NCI-H2081 treated with DMSO at 0.1 percent for 48 hours (cell line): ENCODE data around the gene TMEM45A.
"Not testable (repeated sequence)": the region's sequence is repeated elsewhere in the genome, so short reads cannot be mapped to it uniquely, and the experiment has no call there.

Source experiments
- DNase-seq: peaks from one replicate; lab custom pipeline; 2025; lab: John Stamatoyannopoulos, UW

The TMEM45A gene

DNA sequence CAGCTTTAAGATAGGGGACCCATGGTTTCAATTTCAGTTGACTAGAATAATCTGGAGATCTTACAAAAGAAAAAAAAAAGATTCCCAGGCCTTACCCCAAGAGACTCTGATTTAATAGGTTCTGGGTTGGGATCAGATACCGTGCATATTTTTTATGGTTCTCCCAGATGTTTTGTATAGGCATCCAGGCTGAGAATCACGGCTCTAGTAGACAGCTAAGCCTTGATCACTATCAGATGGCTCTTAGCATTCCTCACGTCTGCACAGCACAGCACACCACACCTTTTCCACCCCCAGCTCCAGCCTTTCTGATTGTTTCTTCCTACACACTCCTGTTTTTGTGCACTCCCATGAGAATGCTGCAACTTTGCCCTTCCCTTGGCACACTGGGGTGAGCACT lies 40.8 kb downstream of the TMEM45A start:
- DNase-seq, result no peak

DNA sequence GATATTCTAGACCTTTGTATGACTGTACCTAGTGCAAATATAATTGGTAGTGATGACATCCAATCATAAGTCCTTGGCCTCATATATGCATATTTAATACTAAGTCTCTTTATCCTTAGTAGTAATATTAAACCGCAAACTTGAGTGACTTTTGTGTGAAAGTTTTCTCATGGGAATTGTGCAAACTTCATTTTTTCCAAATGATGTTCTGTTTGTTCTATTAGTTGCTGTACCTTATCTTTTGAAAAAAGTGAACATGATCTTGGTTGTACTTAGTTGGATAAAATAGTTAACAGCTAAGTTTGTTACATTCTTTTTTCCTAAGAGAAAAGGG lies 43.2 kb downstream of the TMEM45A start:
- no peak for DNase-seq

DNA sequence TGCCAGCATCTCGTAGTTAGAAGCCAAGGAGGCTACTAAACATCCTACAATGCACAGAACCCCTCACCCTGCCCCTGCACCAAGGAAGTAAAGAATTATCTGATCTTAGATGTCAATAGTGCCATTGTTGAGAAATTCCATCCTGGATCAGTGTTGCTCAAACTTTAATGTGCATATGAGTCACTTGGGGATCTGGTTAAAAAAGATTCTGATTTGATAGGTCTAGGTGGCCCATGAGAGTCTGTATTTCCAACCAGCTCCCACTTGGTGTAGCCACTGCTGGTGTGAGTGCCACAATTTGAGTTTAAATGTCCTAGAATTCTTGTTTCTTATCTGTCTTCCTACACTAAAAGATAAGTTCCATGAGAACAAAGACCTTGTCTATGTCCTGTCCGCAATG lies 43.7 kb downstream of the TMEM45A start:
- no peak for DNase-seq

DNA sequence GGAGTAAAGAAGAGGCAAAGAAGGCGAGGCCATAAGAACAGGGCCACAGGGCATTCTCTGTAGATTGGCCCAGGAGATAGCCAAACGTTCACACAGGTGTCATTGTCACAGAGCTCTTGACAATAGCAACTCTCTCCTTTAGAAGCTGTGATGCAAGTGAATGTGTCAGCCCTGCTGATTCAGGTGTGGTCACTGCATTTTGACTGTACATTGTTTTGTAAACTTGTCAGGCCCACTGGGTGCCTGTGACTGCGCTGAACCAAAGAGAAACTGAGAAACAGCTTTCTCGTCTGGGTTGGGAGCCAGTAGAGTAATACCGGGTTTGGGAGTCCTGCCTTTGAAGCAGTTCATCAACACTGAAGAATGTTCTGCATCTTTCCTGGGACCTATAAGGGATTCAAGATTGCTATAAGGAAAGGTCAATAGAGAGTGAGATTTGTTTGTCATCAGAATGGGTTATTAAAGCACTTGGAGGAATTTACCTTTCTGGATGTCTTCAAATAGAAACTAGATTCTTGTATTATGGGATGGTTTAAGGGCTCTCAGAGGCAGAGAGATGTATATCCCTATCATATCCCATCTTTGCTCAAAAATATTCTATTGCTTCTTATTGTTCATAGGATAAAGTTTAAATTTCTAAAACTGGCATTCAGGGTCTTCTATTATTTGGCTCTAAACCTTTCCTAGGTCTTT lies 45.4 kb downstream of the TMEM45A start:
- no peak for DNase-seq

DNA sequence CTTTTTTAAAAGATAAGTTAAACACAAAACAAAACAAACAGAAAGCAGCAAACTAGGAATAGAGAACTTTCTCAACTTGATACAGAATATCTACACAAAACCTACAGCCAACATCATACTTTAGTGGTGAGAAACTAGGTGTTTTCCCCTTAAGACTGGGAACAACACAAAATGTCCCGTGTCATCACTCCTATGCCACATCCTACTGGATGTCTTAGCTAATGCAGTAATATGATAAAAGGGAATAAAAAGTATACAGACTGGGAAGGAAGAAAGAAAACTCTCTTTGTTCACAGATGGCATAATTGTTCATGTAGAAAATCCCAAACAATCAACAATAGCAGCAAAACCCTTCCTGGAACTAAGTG lies 45.9 kb downstream of the TMEM45A start:
- DNase-seq, result no peak

DNA sequence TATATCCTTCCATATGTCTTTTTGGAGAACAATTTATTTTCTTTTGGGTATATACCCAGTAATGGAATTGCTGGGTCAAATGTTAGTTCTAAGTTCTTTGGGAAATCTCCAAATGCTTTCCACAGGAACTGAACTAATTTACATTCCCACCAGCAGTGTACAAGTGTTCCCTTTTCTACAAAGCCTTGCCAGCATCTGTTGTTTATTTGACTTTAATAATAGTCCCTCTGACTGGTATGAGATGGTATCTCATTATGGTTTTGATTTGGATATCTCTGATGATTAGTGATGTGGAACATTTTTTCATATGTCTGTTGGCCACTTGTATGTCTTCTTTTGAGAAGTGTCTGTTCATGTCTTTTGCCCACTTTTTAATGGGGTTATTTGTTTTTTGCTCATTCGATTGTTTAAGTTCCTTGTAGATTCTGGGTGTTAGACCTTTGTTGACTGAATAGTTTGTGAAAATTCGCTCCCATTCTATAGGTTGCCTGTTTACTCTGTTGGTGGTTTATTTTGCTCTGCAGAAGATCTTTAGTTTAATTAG lies 48.4 kb downstream of the TMEM45A start:
- DNase-seq, result no peak

DNA sequence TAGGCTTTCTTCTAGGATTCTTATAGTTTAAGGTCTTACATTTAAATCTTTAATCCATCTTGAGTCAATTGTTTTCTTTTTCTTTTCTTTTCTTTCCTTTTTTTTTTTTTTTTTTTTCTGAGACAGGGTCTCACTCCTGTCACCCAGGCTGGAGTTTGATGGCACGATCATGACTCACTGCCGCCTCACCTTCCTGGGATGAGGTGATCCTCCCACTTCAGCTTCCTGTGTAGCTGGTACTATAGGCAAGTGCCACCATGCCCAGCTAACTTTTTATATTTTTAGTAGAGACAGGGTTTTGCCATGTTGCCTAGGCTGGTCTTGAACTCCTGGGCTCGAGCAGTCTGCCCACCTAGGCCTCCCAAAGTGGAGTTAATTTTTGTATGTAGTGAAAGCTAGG lies 49.0 kb downstream of the TMEM45A start:
- not testable (repeated sequence) for DNase-seq

DNA sequence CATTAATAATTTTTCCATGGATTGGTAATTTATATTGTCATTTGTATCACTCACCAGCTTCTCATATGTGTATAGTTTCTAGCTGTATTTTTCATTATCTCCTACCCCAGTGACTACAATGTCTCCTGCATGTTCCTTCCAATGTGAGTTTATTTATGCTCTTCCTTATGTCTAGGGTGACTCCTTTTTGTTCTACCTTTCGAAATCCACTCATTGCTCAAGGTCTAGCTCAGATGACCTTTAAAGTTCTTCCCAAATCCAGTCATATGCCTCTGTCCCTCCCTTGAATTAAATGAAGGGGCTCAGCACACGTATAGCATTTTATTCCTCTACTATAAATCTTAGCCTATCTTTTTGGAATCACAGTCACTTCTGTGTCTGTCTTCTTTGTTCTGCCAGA lies 53.0 kb downstream of the TMEM45A start:
- no peak for DNase-seq

DNA sequence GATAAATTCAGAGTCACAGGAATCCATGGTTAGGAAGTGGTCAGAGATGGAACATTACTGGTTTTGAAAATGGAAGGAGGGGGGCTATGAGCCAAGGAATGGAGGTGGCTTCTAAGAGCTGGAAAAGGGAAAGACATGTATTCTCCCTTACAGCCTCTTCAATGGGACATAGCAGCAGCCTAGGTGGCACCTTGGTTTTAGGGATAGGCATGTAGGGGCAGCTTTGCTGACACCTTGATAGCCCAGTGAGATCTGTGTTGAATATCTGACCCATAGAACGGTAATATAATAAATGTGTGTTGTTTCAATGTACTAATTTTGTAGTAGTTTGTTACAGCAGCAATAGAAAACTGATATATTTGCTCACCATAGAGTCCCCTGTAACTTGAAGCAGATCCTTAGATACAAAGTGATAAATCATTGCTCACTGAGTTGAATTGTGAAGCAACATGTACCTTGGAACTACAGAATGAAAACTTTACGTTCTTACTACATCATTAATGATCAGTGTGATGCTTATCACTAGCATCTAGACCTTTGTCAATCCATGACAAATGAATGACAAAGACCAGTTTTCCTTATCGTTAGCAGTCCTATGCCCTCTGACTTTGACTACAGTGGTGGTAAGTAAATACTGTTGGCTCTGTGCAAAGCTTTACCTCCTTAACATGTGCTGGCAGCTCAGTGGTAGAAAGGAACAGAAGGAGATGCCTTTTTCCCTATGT lies 53.8 kb downstream of the TMEM45A start:
- DNase-seq, result no peak

DNA sequence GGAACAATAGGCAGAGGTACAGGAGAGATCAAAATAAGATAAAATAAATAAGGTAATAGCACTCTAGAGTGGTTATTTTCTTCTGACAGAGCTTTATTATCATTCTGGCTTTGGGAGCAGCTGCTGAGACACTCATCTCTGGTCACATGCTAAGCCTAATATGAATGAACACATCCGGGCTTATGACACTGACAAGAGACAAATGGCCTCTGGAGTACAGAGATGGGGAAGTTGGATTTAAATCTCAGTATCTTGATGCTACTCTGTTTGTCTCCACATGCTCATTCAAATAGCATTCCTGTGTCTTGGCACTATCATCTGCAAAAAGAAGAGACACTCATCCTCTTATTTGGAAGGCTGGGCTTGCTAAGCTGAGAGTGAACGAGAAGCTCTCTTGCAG lies 55.6 kb downstream of the TMEM45A start:
- no peak for DNase-seq

DNA sequence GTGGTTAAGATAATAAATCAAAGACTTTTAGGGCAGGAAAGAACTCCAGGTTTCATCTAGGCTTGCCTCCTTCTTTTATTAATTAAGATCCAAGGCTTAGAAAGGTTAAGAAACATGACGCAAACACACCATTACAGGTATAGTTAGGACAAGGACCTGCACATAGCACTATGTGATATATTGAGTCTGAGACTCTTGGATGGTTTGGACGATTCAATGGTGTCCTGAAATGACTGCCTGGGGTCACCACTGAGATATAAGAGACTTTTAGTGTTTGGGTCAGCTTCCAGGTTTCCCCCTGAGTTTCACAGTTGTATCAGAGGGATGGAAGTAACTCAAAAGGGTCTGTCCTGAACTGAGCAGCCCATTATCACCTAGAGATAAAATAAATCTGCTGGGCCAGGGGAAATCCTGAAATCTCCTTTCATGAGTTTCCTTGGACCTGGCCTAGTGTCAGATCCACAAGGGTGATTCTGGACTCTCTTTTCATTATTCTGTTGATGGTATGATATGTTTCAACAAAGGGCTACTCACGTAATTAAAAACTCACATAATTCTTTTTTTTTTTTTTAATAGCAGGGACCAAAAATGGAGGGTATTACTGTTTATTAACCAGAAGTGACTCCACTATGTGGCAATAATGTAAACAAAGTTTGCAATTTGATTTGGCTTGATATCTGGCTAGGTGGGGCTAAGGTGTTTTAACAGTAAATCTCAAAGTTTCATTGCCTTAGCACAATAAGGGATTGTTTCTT lies 61.4 kb downstream of the TMEM45A start:
- DNase-seq, result no peak

DNA sequence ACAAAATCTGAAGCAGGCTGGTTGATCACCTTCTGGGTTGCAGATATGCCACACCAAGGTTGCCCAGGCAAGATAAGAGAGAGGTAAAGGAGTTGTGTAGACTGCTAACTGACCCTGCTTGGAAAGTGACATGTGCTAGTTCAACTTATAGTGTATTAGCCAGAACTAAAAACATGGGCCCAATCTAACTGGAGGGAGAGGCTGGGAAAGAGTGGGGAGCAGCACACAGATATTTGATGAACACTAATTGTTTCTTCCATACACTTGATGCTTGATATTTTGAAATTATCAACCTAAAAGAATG lies 61.9 kb downstream of the TMEM45A start:
- DNase-seq, result no peak

DNA sequence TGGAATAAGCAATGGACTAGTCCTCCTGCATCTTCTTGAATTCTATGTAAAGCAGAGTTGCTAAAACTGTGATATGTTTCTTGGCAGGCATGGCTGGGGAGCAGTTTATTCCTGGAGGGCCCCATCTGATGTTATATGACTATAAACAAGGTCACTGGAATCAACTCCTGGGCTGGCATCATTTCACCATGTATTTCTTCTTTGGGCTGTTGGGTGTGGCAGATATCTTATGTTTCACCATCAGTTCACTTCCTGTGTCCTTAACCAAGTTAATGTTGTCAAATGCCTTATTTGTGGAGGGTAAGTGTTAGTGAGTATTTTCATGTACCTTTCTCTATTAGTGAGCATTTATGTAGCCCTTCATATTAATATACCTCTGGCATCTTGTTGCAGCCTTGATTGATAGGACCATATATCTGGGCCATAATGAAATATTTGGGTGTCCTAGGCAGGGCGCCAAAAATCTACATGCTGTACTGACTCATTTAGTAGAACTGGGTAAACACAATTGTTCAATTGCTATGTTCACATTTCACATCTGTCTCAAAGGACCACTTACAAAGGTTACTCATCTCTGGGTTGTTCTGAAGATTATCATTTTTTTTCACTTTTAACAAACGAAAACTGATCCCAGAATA lies 64.4 kb downstream of the TMEM45A start:
- DNase-seq, result no peak

DNA sequence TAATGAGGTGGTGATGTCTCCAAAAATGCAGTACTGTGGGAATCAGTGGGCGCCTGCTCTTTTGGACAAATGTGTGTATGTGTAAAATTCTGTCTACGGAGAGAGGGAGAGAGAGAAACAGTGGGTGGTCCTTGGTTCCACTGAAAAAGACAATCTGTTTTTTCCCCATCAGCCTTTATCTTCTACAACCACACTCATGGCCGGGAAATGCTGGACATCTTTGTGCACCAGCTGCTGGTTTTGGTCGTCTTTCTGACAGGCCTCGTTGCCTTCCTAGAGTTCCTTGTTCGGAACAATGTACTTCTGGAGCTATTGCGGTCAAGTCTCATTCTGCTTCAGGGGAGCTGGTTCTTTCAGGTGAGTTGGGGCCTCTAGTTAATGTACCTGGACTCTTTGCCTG lies 65.8 kb downstream of the TMEM45A start:
- no peak for DNase-seq

DNA sequence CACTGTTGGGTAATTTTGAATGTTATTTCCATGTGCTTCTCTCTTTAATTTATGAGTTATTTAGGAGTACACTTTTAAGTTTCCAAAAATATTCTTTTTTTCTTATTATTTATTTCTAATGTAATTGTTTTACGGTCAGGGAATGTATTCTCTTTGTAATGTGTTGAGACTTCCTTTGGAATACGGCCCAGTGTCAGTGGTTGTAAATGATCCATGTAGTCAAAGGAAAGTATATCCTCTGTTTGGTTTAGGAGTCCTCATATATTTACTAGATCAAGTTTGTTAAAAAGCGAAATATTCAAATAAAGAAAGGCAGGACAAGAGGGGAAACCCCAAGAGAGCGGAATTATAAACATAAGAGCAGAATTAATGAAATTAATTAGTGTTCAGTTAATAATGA lies 68.0 kb downstream of the TMEM45A start:
- DNase-seq, result no peak

DNA sequence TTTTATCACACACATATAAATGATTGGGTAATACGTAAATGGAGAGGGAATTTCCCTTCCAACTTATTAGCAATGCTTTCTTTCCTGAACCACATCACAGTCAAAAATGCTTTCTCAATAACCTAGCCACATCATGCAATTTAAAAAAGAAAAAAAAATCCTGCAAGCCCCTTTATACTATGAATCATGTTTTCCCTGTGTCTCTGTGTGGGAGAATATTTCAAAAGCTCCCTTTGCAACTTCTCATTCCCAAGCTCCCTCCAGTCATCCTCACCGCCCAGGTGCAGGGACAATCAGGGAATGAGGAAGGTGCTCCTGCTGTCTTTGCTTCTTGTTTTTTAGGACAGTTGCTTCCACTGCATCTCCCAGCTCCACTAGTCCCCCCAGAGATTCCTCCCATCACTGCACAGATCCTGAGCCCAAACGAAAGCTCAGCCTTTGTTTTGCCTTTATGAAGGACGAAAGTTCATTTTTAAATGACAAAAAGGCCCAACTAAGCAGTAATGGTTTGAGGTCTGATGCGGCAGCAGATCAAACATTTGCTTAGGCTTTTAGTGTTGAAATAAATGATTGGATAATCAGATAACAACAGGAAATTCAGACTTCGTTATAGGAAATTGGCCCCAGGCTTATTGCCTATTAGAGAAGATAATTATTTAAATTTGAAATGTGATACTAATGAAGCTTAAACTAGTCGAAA lies 69.2 kb downstream of the TMEM45A start:
- DNase-seq, result no peak

DNA sequence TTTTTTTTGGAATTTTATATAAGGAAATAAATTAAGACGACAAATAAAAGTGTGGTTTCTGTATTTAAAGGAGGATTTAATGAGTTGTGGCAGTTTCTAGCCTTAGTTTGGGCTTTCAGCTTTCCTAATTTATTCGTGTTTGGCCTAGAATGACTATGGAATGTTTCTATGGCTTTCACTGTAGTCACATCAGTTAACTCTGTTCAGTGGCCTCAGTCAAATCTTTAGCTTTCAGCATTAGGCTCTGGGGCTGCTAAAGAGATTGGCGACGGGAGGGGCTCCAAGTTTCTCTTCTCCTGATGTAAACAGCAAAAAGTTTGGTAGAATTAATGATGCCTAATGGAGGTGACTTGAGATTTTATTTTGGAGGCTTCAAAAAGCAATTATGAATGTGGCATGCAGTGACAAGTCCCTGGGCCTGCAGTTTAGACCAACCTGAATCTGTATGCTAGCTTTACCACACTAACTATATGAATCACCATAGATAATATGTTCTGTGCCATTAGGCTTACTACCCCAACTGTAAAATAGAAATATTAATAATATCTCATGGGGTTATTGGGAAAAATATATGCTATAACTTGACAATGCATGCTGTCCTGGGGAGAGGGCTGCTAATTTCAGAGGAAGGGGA lies 69.9 kb downstream of the TMEM45A start:
- no peak for DNase-seq

DNA sequence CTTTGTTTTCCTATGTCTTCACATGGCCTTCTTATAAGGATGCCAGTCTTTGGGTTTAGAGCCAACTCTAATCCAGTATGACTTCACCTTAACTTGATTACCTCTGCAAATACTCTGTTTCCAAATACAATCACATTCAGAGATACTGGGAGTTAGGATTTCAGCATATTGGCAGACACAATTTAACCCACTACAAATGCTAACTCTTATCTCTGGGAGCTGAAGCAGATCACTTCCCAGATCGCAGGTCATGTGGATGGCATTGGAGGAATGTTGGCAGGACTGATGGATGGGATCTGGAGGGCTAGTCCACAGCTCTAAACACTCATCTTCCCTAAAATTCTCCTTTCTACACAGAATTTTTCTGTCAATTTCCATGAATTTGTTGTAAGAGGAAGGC lies 70.8 kb downstream of the TMEM45A start:
- no peak for DNase-seq

DNA sequence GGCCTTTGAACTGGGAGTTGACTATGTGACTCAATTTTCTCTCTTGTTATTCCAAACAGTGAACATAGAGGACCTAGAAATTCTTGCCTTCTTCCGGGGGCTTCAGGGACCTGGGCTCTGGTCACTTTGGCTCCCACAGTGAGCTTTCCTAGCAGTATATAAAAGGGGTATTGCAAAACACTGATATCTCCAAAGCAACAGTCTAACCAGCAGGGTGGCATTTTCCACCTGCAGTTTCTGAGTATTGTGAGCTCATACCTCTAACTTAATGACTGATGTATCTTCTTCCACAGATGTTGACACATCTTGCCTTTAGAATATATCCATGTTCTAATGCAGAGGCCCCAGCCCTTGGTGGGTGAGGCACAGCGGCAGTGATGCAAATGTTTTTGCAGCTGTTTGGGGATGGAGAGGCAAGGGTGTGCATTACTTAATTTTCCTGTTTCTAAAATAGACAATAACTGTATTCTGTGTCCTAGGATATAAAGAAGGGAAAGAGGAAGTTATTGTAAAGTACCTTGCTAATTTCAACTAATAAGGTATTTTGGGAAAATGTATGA lies 71.3 kb downstream of the TMEM45A start:
- DNase-seq, result no peak

DNA sequence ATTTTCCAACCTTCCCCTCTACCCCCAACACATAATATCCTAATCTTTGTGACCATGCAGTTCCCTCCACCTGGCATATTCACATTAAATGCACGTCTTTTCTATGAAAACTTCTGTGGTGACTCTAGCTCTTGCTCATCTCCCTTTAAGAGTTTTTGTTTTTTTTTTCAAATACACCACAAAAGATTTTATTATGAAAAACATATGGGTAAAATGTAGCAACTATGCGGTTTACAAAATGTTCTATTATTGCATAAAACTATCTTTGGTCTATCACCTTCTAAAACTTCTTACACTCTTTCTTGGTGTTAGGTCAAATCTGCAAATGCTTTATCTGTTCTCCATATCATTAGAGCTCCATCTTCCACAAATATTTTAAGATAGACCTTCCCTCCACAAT lies 78.4 kb downstream of the TMEM45A start:
- no peak for DNase-seq

DNA sequence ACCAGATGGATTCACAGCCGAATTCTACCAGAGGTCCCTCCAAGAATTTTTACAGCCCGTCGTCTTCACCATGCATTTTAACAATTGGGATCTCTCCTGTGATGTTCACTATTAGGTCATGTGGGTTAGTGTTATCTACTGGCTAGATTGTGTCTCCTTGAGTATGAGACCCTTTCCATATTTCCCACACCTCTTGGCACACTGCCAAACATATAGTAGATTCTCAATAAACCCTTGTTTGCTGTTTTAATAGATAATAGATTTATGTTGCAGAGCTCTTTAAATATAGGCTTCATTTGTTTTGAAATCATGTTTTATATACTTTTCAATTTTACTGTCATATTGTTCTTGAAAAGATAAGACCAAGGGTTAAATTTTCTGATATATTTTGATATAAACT lies 82.1 kb downstream of the TMEM45A start:
- no peak for DNase-seq
